Heart left ventricle (tissue), 16 donors: ENCODE results near the gene TPSD1. TPM values are rescaled to one million over a fixed set of nuclear protein-coding genes. Genes with fewer than 3 reads are reported as not detected.

Experiments
- ATAC-seq, 4 donors: fragments of 200-7000 bp; cut with Tn5 transposase; one replicate each; pipeline ENCODE4 v1.9.1; 2020 to 2022; ENCODE audit warnings: moderate library complexity in 4 of 4, mild to moderate bottlenecking in 3 of 4, moderate number of reproducible peaks in 1 of 4
- DNase-seq, 5 donors: peaks; one replicate each; pipeline ENCODE4 v3.0.0-alpha.2; 2020
- H3K27ac ChIP-seq, 12 donors: fragments of 200-600 bp; sonication (generic) in 4 of 12; one replicate each; pipeline versions ENCODE4 v1.5.0 to v1.8.0; 2016 to 2022; ENCODE audit warnings: mild to moderate bottlenecking in 2 of 12
- H3K27me3 ChIP-seq, 9 donors: fragments of 200-600 bp; sonication (generic) in 2 of 9; one replicate each; pipeline versions ENCODE4 v1.5.1 to v1.8.0; 2016 to 2022; ENCODE audit warnings: mild to moderate bottlenecking in 3 of 9
- H3K36me3 ChIP-seq, 9 donors: fragments of 200-600 bp; sonication (generic) in 2 of 9; one replicate each; pipeline versions ENCODE4 v1.5.0 to v1.8.0; 2018 to 2022; ENCODE audit warnings: mild to moderate bottlenecking in 2 of 9
- H3K4me1 ChIP-seq, 12 donors: fragments of 200-600 bp; sonication (generic) in 4 of 12; one replicate each; pipeline versions ENCODE4 v1.5.0 to v1.8.0; 2016 to 2022; ENCODE audit warnings: mild to moderate bottlenecking in 3 of 12
- H3K4me3 ChIP-seq, 12 donors: fragments of 200-600 bp; sonication (generic) in 4 of 12; one replicate each; pipeline versions ENCODE4 v1.5.0 to v1.8.0; 2017 to 2022; ENCODE audit warnings: mild to moderate bottlenecking in 9 of 12, moderate library complexity in 4 of 12
- H3K9me3 ChIP-seq, 12 donors: fragments of 200-600 bp; sonication (generic) in 4 of 12; one replicate each; pipeline versions ENCODE4 v1.5.0 to v1.8.0; 2016 to 2022; ENCODE audit warnings: mild to moderate bottlenecking in 1 of 12
- CTCF ChIP-seq, 12 donors: fragments of 200-600 bp; sonication (generic) in 4 of 12; IDR thresholded peaks; one replicate each; pipeline versions ENCODE4 v1.5.0 to v1.8.0; 2018 to 2022; ENCODE audit warnings: antibody characterized with exemption in 12 of 12, mild to moderate bottlenecking in 5 of 12
- POLR2A ChIP-seq, 2 donors: fragments of 450-650 bp; IDR thresholded peaks; one replicate each; pipeline ENCODE4 v1.6.1; 2017; ENCODE audit warnings: antibody characterized with exemption in 2 of 2, mild to moderate bottlenecking in 2 of 2, moderate library complexity in 2 of 2
- WGBS, 4 donors: extraction: QIAGEN DNeasy Blood & Tissue Kit in 2 of 4; methylation state at CpG; one replicate each; pipeline versions ENCODE4 v1.1.5 to v1.1.7; 2013 to 2018; 5-methylcytosine and 5-hydroxymethylcytosine counted together
- intact Hi-C, 10 donors: fragments of 100-400 bp; cut with DNase I; formaldehyde crosslinking; loops; one replicate each; pipeline versions ENCODE4 v1.11.1 to v1.14.2; 2022
- polyA plus RNA-seq, 2 donors: library from polyadenylated mRNA; stranded (reverse); fragments of 200-250 nt; gene quantifications; one replicate each; pipeline ENCODE4 v1.2.3, GENCODE V29; 2013
- total RNA-seq, 9 donors: library from RNA; depleted of rRNA in 2 of 9; stranded (reverse); fragments of >200 nt in 2 of 9; fragmentation: NEBNext Ultra II Directional in 3 of 9; extraction: Animal tissue kit (Norgen Biotek cat#: 25700) in 3 of 9; gene quantifications; one replicate each; pipeline versions ENCODE4 v1.1.0 to v1.2.4, GENCODE V29; 2016 to 2023
- donor health status: ischemic (EF 13 %, LVEDD 7.1; RV severe dilation, severe dysfunction).
- donor health status: healthy with polysubstance abuse.
- donor health status: DM: no; HTN: yes; CAD: no.
- donor health status: DM: no; HTN: no; CAD: no.
- donor health status: ischemic (EF 25% LVEDD 6.9; RV normal size, moderate dysfunction).
- donor health status: ischemic (EF 25% LVEDD 5.7; RV mildly dilated, moderate dysfunction).
- donor health status: healthy.
- donor health status: DM: yes; HTN: yes; CAD: no.
- donor health status: ischemic (EF 35%, LVEDD 5.7; RV mildly dilated, moderate dysfunction).
- donor health status: nonischemic (EF 11% LVEDD 7.7; RV severe dilation, severe dysfunction).
- donor health status: DM: yes; HTN: yes; CAD: no.
- donor health status: PGD.
- donor health status: ischemic (EF 29% LVEDD 5.4; RV normal size, mild dysfunction).
- donor health status: nonischemic (EF 23%, LVEDD 6.1; RV moderate dilation, normal function).

Gene TPSD1
- total and polyA plus RNA-seq, 11 donors, result 0.17 to 0.38 TPM; not detected in 9

- intact Hi-C loops, result no loop called here
- 75 to 82% (median 76%) methylated on average over 16 to 19 of the region's 19 CpGs for WGBS, 4 donors
- no peak for TF ChIP-seq CTCF (IDR thresholded peaks at IDR 0.05)
- no peak for TF ChIP-seq POLR2A (IDR thresholded peaks at IDR 0.05)
- Histone ChIP-seq H3K27ac (no peak overlapping the region), H3K27me3 (peaks cover 0 to 24% (median 9%) of the 10 kb centered on the region in 9 donors), H3K36me3 (no peaks in the 10 kb centered on the region), H3K4me1 (no peaks in the 10 kb centered on the region), H3K9me3 (no peaks in the 10 kb centered on the region), H3K4me3 (no peak overlapping the region)
- DNase-seq (no peak), ATAC-seq (no peak)
Observed at GRCh38 chr16:1277151-1277598, 21.3 kb downstream of the TPSD1 start.

GRCh38 chr16:1277617-1278282 is 21.9 kb downstream of the TPSD1 start:
- Histone ChIP-seq H3K9me3 (no peaks in the 10 kb centered on the region), H3K27ac (no peak overlapping the region), H3K4me3 (no peak overlapping the region), H3K27me3 (peaks cover 0 to 24% (median 9%) of the 10 kb centered on the region in 9 donors), H3K4me1 (no peaks in the 10 kb centered on the region), H3K36me3 (no peaks in the 10 kb centered on the region)
- intact Hi-C loops, result no loop called here
- TF ChIP-seq CTCF (IDR thresholded peaks at IDR 0.05), result no peak
- TF ChIP-seq POLR2A (IDR thresholded peaks at IDR 0.05), result no peak
- DNase-seq (no peak), ATAC-seq (no peak)
- 38 to 58% (median 44%) methylated on average over 18 to 21 of the region's 21 CpGs for WGBS, 4 donors

GRCh38 chr16:1278477-1278876 is 22.6 kb downstream of the TPSD1 start:
- Histone ChIP-seq H3K27ac (no peak overlapping the region), H3K9me3 (no peaks in the 10 kb centered on the region), H3K36me3 (no peaks in the 10 kb centered on the region), H3K27me3 (peaks cover 0 to 30% (median 9%) of the 10 kb centered on the region in 9 donors), H3K4me1 (no peaks in the 10 kb centered on the region), H3K4me3 (no peak overlapping the region)
- TF ChIP-seq CTCF (IDR thresholded peaks at IDR 0.05), result no peak
- TF ChIP-seq POLR2A (IDR thresholded peaks at IDR 0.05), result no peak
- ATAC-seq (no peak), DNase-seq (no peak)
- intact Hi-C loops, result no loop called here
- 21 to 67% (median 34%) methylated on average over 1 to 18 of the region's 18 CpGs for WGBS, 4 donors

- TF ChIP-seq CTCF (IDR thresholded peaks at IDR 0.05), result no peak
- no peak for TF ChIP-seq POLR2A (IDR thresholded peaks at IDR 0.05)
- no peaks in the 10 kb centered on the region for H3K9me3 ChIP-seq
- intact Hi-C loops, result no loop called here
- no peaks in the 10 kb centered on the region for H3K4me1 ChIP-seq
- H3K27me3 ChIP-seq, result peaks cover 0 to 35% (median 9%) of the 10 kb centered on the region in 9 donors
- H3K27ac ChIP-seq, result no peak overlapping the region
- 76 to 79% (median 77%) methylated on average over 24 to 30 of the region's 30 CpGs for WGBS, 4 donors
- H3K4me3 ChIP-seq, result no peak overlapping the region
- DNase-seq (no peak), ATAC-seq (no peak)
- H3K36me3 ChIP-seq, result no peaks in the 10 kb centered on the region
Observed at GRCh38 chr16:1279081-1279944, 23.4 kb downstream of the TPSD1 start.
